Measurements from ENCODE around the gene NXNL1. TPM values are rescaled to one million over a fixed set of nuclear protein-coding genes. Genes with fewer than 3 reads are reported as not detected.

NXNL1 gene
- total RNA-seq, 1 experiment from 2014 or later: not detected

GRCh38 chr19:17456127-17456526 lies 4.6 kb downstream of the NXNL1 start:
- Histone ChIP-seq H2BK15ac (ENCODE audit: low read depth, low read length) (no peak overlapping the region), H3K23ac (ENCODE audit: insufficient read length, low read depth, low read length) (no peak overlapping the region), H3K14ac (ENCODE audit: insufficient read depth, low read length) (no peak overlapping the region), H4K8ac (replicated peaks; ENCODE audit: insufficient read length, low read depth, low read length) (no peak overlapping the region), H3K9ac (ENCODE audit: extremely low read depth, insufficient read length, low read length) (no peak overlapping the region), H3K79me2 (ENCODE audit: insufficient read depth, low read length) (no peaks in the 10 kb centered on the region), H3K27me3 (ENCODE audit: insufficient read depth, low read length) (peaks cover 3% of the 10 kb centered on the region; the same call in 1 of the 2 replicates), H3K9me3 (ENCODE audit: control insufficient read depth, low read depth, low read length) (no peaks in the 10 kb centered on the region), H3K4ac (ENCODE audit: low read depth, low read length) (no peak overlapping the region), H4K91ac (ENCODE audit: insufficient read length, low read depth, low read length) (no peak overlapping the region), H2BK12ac (ENCODE audit: insufficient read length, low read depth, low read length) (no peak overlapping the region), H4K20me1 (ENCODE audit: control insufficient read depth, insufficient read depth, insufficient read length) (peaks cover 4% of the 10 kb centered on the region), H2BK5ac (ENCODE audit: insufficient read length, low read length) (no peak overlapping the region), H3K4me1 (ENCODE audit: insufficient read depth, low read length) (no peaks in the 10 kb centered on the region), H3T11ph (ENCODE audit: low read length) (no peak overlapping the region), H2AFZ (ENCODE audit: low read length) (no peak overlapping the region), H2AK5ac (ENCODE audit: insufficient read length, low read length) (no peak overlapping the region), H3K4me2 (ENCODE audit: insufficient read depth, insufficient read length, low read length) (peak overlapping the region; percentile 12), H3K23me2 (ENCODE audit: insufficient read length, low read depth, low read length, poor library complexity, severe bottlenecking) (no peaks in the 10 kb centered on the region), H2BK20ac (ENCODE audit: low read depth, low read length, poor library complexity, severe bottlenecking) (no peak overlapping the region), H3K27ac (ENCODE audit: insufficient read length, low read depth, low read length) (no peak overlapping the region), H3K18ac (ENCODE audit: insufficient read length, low read depth, low read length) (no peak overlapping the region), H3K56ac (ENCODE audit: insufficient read length, low read depth, low read length) (no peak overlapping the region), H2BK120ac (ENCODE audit: low read depth, low read length, poor library complexity, severe bottlenecking) (no peak overlapping the region), H3K79me1 (ENCODE audit: insufficient read depth, low read depth, low read length, poor library complexity, severe bottlenecking) (no peaks in the 10 kb centered on the region), H4K5ac (ENCODE audit: insufficient read length, low read depth, low read length) (no peak overlapping the region)
- H3K27me3 Mint-ChIP-seq (ENCODE audit: low read depth): peaks cover 59% of the 10 kb centered on the region
- no peak for DNase-seq
- no peak for TF ChIP-seq CTCF (conservative IDR thresholded peaks at IDR 0.05)
- no peak overlapping the region for H3K27ac Mint-ChIP-seq
- H3K4me3 Mint-ChIP-seq: peak overlapping the region in 1 of 2 experiments; percentile 40; a peak in 2 of 5 replicates
- no CpG with 5 or more reads among the region's 11 CpGs for WGBS (ENCODE audit: extremely low coverage, insufficient read length, low lambda C conversion rate)
- peaks cover 0 to 5% of the 10 kb centered on the region in 2 experiments; a peak in 1 of 5 replicates for H3K9me3 Mint-ChIP-seq
- peaks cover 7 to 14% of the 10 kb centered on the region in 2 experiments for H3K4me1 Mint-ChIP-seq
- peaks cover 0 to 2% (median 0%) of the 10 kb centered on the region in 3 experiments; a peak in 2 of 7 replicates for H3K36me3 Mint-ChIP-seq (ENCODE audit: insufficient read depth in 1 of 3, low read depth in 3 of 3)
